T-helper 1 cell treated with Interleukin-12 subunit alpha and Interleukin-12 subunit beta and Interleukin-4 antibody, amounts not matched to agents 30 μg/mL and 1 μg/mL, for 36 hours (primary cell): ENCODE measurements around the gene RIOK2.

ENCODE experiments used
- H3K27ac Mint-ChIP-seq: one replicate; pipeline ENCODE4 v1.8.0; 2021; ENCODE audit warnings: mild to moderate bottlenecking, mixed read lengths
- H3K27me3 Mint-ChIP-seq: one replicate; pipeline ENCODE4 v1.8.0; 2021; ENCODE audit warnings: low read depth, mixed read lengths
- H3K36me3 Mint-ChIP-seq: one replicate; pipeline ENCODE4 v1.8.0; 2021; ENCODE audit warnings: low read depth, mixed read lengths
- H3K4me1 Mint-ChIP-seq: one replicate; pipeline ENCODE4 v1.8.0; 2021; ENCODE audit warnings: low read depth, mixed read lengths
- H3K4me3 Mint-ChIP-seq: one replicate; pipeline ENCODE4 v1.8.0; 2021; ENCODE audit warnings: mild to moderate bottlenecking, moderate library complexity, mixed read lengths
- H3K9me3 Mint-ChIP-seq: one replicate; pipeline ENCODE4 v1.8.0; 2021; ENCODE audit warnings: mixed read lengths

Gene RIOK2

DNA sequence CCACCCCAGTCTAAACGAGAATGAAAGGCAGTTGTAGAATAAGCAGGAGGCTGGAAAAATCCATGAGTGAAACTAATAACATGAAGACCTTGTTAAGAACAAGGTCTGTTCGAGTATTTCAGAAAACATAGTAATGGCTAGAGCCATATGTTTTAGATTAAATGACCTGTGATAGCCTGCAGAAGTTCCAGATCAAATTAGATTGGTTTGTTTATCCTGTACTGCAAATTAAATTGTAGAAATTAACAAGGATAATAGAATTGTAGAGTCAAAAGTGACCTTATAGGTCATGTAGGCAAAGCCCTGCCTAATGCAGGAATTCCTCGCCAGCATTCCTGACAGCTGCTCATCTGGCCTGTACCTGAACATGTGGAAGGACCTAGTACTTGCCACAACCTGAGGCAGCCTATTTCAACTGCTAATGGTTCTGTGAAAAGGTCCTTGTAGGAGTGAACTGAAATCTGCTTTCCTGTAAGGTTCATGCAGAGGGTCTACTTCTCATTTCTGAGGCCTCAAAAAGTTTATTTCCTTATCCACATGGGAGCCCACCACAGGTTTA is 57.8 kb downstream of the RIOK2 start:
- H3K9me3 Mint-ChIP-seq, result no peaks in the 10 kb centered on the region
- H3K27ac Mint-ChIP-seq, result no peak overlapping the region
- no peaks in the 10 kb centered on the region for H3K36me3 Mint-ChIP-seq
- H3K27me3 Mint-ChIP-seq, result peaks cover 24% of the 10 kb centered on the region
- H3K4me1 Mint-ChIP-seq, result no peaks in the 10 kb centered on the region
- H3K4me3 Mint-ChIP-seq, result no peak overlapping the region

DNA sequence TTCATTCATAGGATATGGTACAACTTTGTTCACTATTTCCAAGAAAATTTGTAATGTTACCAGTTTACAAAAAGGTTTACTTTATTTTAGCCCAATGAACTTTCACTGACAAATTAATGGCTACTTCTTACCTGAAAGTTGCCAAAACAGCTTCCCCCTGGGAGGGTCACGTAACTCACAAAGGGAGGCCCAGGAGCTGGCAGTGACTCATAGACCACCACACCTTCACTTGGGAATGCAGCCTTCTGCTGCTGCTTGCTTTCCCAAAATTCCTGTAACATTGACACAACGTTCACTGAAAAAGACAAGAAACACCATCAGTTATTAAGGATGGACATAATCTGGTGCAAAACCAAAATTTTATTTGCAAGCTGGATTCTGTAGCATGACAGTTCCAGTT is 58.7 kb downstream of the RIOK2 start:
- H3K27ac Mint-ChIP-seq, result no peak overlapping the region
- no peaks in the 10 kb centered on the region for H3K36me3 Mint-ChIP-seq
- peaks cover 26% of the 10 kb centered on the region for H3K27me3 Mint-ChIP-seq

GRCh38 chr5:97121848-97122247 is 61.2 kb downstream of the RIOK2 start:
- Mint-ChIP-seq H3K27ac (no peak overlapping the region), H3K36me3 (no peaks in the 10 kb centered on the region), H3K9me3 (no peaks in the 10 kb centered on the region), H3K27me3 (peaks cover 12% of the 10 kb centered on the region), H3K4me1 (no peaks in the 10 kb centered on the region), H3K4me3 (no peak overlapping the region)

More for the DNA sequence above, 58.7 kb downstream of the RIOK2 start:
- H3K4me3 Mint-ChIP-seq, result no peak overlapping the region
- no peaks in the 10 kb centered on the region for H3K4me1 Mint-ChIP-seq
- no peaks in the 10 kb centered on the region for H3K9me3 Mint-ChIP-seq

GRCh38 chr5:97120195-97120594 is 62.9 kb downstream of the RIOK2 start:
- Mint-ChIP-seq H3K4me1 (no peaks in the 10 kb centered on the region), H3K27me3 (peaks cover 11% of the 10 kb centered on the region), H3K36me3 (no peaks in the 10 kb centered on the region), H3K4me3 (no peak overlapping the region), H3K9me3 (no peaks in the 10 kb centered on the region), H3K27ac (no peak overlapping the region)

GRCh38 chr5:97119007-97119390 is 64.0 kb downstream of the RIOK2 start:
- no peak overlapping the region for H3K4me3 Mint-ChIP-seq
- no peaks in the 10 kb centered on the region for H3K36me3 Mint-ChIP-seq
- H3K27me3 Mint-ChIP-seq, result peaks cover 11% of the 10 kb centered on the region
- H3K4me1 Mint-ChIP-seq, result no peaks in the 10 kb centered on the region
- H3K9me3 Mint-ChIP-seq, result no peaks in the 10 kb centered on the region
- H3K27ac Mint-ChIP-seq, result no peak overlapping the region

DNA sequence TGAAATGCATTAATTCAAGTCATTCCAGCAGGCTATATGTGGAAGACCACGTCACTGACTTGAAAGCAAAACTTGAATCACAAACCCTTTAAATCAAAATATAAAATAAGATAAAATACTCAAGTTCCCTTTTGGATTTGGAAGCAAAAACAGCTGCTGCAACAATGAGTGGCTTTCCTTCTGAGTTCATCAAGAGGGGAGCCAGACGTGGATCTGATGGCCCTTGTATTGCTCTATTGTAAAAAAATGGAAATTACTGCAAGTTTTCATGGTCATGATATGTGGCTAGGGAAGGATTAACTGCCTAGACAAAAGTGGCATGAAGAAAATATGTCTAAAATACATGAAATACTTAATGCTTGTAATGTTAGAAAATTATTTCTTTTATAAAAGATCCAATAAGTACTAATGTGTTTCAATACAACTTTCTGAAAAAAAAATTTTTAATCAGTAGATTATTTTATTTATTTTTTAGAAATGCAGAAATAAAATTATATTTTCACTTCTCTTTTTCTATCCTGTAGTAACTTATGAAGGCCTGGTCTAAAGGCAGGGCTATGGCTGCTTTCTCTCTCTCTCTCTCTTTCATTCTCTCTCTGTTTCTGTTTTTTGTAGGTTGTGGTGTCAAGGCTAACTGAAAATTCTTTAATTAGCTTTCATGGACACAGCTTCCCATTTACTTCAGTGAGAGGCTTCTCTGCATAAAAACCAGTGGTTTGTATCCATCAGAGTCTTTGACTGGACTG is 64.6 kb downstream of the RIOK2 start:
- no peaks in the 10 kb centered on the region for H3K9me3 Mint-ChIP-seq
- no peak overlapping the region for H3K4me3 Mint-ChIP-seq

GRCh38 chr5:97115932-97116331 is 67.1 kb downstream of the RIOK2 start:
- Mint-ChIP-seq H3K36me3 (no peaks in the 10 kb centered on the region), H3K9me3 (no peaks in the 10 kb centered on the region), H3K4me3 (no peak overlapping the region), H3K4me1 (no peaks in the 10 kb centered on the region), H3K27me3 (peaks cover 11% of the 10 kb centered on the region), H3K27ac (no peak overlapping the region)

More for the DNA sequence above, 64.6 kb downstream of the RIOK2 start:
- no peaks in the 10 kb centered on the region for H3K36me3 Mint-ChIP-seq
- no peak overlapping the region for H3K27ac Mint-ChIP-seq
- H3K4me1 Mint-ChIP-seq, result no peaks in the 10 kb centered on the region
- H3K27me3 Mint-ChIP-seq, result peaks cover 11% of the 10 kb centered on the region

- Mint-ChIP-seq H3K27me3 (peaks cover 4% of the 10 kb centered on the region), H3K9me3 (no peaks in the 10 kb centered on the region), H3K4me1 (no peaks in the 10 kb centered on the region), H3K27ac (no peak overlapping the region), H3K4me3 (no peak overlapping the region), H3K36me3 (no peaks in the 10 kb centered on the region)
These were observed 70.8 kb downstream of the RIOK2 start for GRCh38 chr5:97112230-97112629.

GRCh38 chr5:97111616-97112015 is 71.4 kb downstream of the RIOK2 start:
- H3K27ac Mint-ChIP-seq, result no peak overlapping the region
- H3K27me3 Mint-ChIP-seq, result peaks cover 4% of the 10 kb centered on the region
- H3K36me3 Mint-ChIP-seq, result no peaks in the 10 kb centered on the region
- H3K4me1 Mint-ChIP-seq, result no peaks in the 10 kb centered on the region
- H3K9me3 Mint-ChIP-seq, result no peaks in the 10 kb centered on the region
- no peak overlapping the region for H3K4me3 Mint-ChIP-seq

GRCh38 chr5:97111004-97111403 is 72.0 kb downstream of the RIOK2 start:
- no peaks in the 10 kb centered on the region for H3K36me3 Mint-ChIP-seq
- H3K27me3 Mint-ChIP-seq, result peaks cover 8% of the 10 kb centered on the region
- no peak overlapping the region for H3K27ac Mint-ChIP-seq
- H3K9me3 Mint-ChIP-seq, result no peaks in the 10 kb centered on the region
- H3K4me1 Mint-ChIP-seq, result no peaks in the 10 kb centered on the region
- H3K4me3 Mint-ChIP-seq, result no peak overlapping the region
